Activated CD8-positive, alpha-beta T cell treated with anti-CD3 and anti-CD28 coated beads, Interleukin-2, amount 10 ng/mL, durations not matched to agents 7 days and 5 days (primary cell): ENCODE results near the gene LYRM7. TPM values are rescaled to one million over a fixed set of nuclear protein-coding genes. Genes with fewer than 3 reads are reported as not detected.

Source experiments
- total RNA-seq, 2 experiments: library from RNA; stranded (reverse); gene quantifications; one replicate each; pipeline ENCODE4 v1.2.3, GENCODE V29; 2021

Gene LYRM7
- total RNA-seq, 2 experiments from 2014 or later, result 16.3 to 17.8 TPM

Other genes with a start within 250 kb of the LYRM7 start
- gene HINT1, start 5.7 kb upstream of the LYRM7 start, total RNA-seq, result 100 to 1,000 TPM; 232 to 246 TPM
- 100 to 1,000 TPM; 115 to 126 TPM for gene CDC42SE2, start 93.1 kb downstream of the LYRM7 start, total RNA-seq